Hepatocyte (in vitro differentiated cells): ENCODE data around the gene NKD1. TPM values are rescaled to one million over a fixed set of nuclear protein-coding genes. Genes with fewer than 3 reads are reported as not detected.
A peak's percentile ranks its signal among the peaks of the same experiment; 100 is the strongest.

Experiments
- DNase-seq: peaks from one replicate; pipeline ENCODE4 v3.0.0-alpha.2; 2016; ENCODE audit warnings: low spot score
- H2AFZ ChIP-seq: fragments of 200-600 bp; sonication (generic); 2 replicates; pipeline ENCODE4 v1.6.0; 2016; ENCODE audit warnings: antibody characterized with exemption, mild to moderate bottlenecking
- H3K27ac ChIP-seq: fragments of 200-600 bp; sonication (generic); 2 replicates; pipeline ENCODE4 v1.5.1; 2016; ENCODE audit warnings: mild to moderate bottlenecking
- H3K27me3 ChIP-seq: fragments of 200-600 bp; sonication (generic); 2 replicates; pipeline ENCODE4 v1.6.1; 2016
- H3K36me3 ChIP-seq: fragments of 200-600 bp; sonication (generic); replicated peaks from 2 replicates; pipeline ENCODE4 v1.5.1; 2016; ENCODE audit warnings: low read depth; ENCODE audit not compliant: insufficient read depth
- H3K4me1 ChIP-seq: fragments of 200-600 bp; sonication (generic); 2 replicates; pipeline ENCODE4 v1.5.1; 2016; ENCODE audit warnings: mild to moderate bottlenecking, moderate library complexity; ENCODE audit not compliant: insufficient read depth
- H3K4me2 ChIP-seq: fragments of 200-600 bp; sonication (generic); 2 replicates; pipeline ENCODE4 v1.6.0; 2016
- H3K4me3 ChIP-seq: fragments of 200-600 bp; sonication (generic); 2 replicates; pipeline ENCODE4 v1.5.1; 2016; ENCODE audit warnings: mild to moderate bottlenecking
- H3K79me2 ChIP-seq: fragments of 200-600 bp; sonication (generic); 2 replicates; pipeline ENCODE4 v1.6.0; 2017; ENCODE audit warnings: mild to moderate bottlenecking
- H3K9me2 ChIP-seq: fragments of 200-600 bp; sonication (generic); replicated peaks from 2 replicates; pipeline ENCODE4 v1.6.0; 2017; ENCODE audit warnings: mild to moderate bottlenecking; ENCODE audit not compliant: insufficient read depth
- H3K9me3 ChIP-seq: fragments of 200-600 bp; sonication (generic); 2 replicates; pipeline ENCODE4 v1.5.1; 2016; ENCODE audit warnings: low read depth, mild to moderate bottlenecking
- H4K20me1 ChIP-seq: fragments of 200-600 bp; sonication (generic); 2 replicates; pipeline ENCODE4 v1.6.0; 2016; ENCODE audit warnings: mild to moderate bottlenecking; ENCODE audit not compliant: insufficient read depth, poor library complexity, severe bottlenecking
- CTCF ChIP-seq: fragments of 200-600 bp; sonication (generic); IDR thresholded peaks from 2 replicates; pipeline ENCODE4 v1.5.1; 2016; ENCODE audit warnings: antibody characterized with exemption, mild to moderate bottlenecking; ENCODE audit not compliant: poor library complexity
- EZH2 ChIP-seq: fragments of 200-600 bp; sonication (generic); IDR thresholded peaks from 2 replicates; pipeline ENCODE4 v1.6.1; 2016; ENCODE audit warnings: antibody characterized with exemption, mild to moderate bottlenecking, borderline replicate concordance
- EZH2phosphoT487 ChIP-seq: fragments of 200-600 bp; sonication (generic); IDR thresholded peaks from one replicate; pipeline ENCODE4 v1.6.1; 2018; ENCODE audit warnings: antibody characterized with exemption, mild to moderate bottlenecking, low read depth, moderate library complexity; ENCODE audit not compliant: unreplicated experiment, severe bottlenecking
- WGBS: methylation state at CpG from one replicate; pipeline ENCODE4 v1.1.6; 2016; ENCODE audit warnings: low lambda C conversion rate; ENCODE audit errors: missing lambda C conversion rate; 5-methylcytosine and 5-hydroxymethylcytosine counted together
- polyA plus RNA-seq: library from polyadenylated mRNA; unstranded; fragments of >200 nt; fragmentation: Nextera tagmentation; extraction: Ambion mirVana; gene quantifications from 2 replicates; pipeline ENCODE4 v1.2.1, GENCODE V29; 2016
- total RNA-seq: library from RNA; depleted of rRNA; stranded (reverse); fragments of >200 nt; gene quantifications from 2 replicates; pipeline ENCODE4 v1.2.3, GENCODE V29; 2014

NKD1 gene
- total and polyA plus RNA-seq, 2 experiments from 2014 or later, result 5.9 to 26.3 TPM

- Histone ChIP-seq H3K79me2 (no peaks in the 10 kb centered on the region), H4K20me1 (no peaks in the 10 kb centered on the region), H3K27ac (no peak overlapping the region), H3K4me1 (no peaks in the 10 kb centered on the region), H3K4me3 (no peak overlapping the region), H3K27me3 (peaks cover 6% of the 10 kb centered on the region), H3K9me2 (no peaks in the 10 kb centered on the region), H2AFZ (no peak overlapping the region), H3K9me3 (no peaks in the 10 kb centered on the region), H3K36me3 (no peaks in the 10 kb centered on the region), H3K4me2 (no peak overlapping the region)
- WGBS, result 95% methylated on average over 7 of the region's 9 CpGs
- no peak for TF ChIP-seq EZH2
- no peak for TF ChIP-seq EZH2phosphoT487
- TF ChIP-seq CTCF, result no peak
- DNase-seq, result no peak
Observed at GRCh38 chr16:50695017-50696000, 147.1 kb downstream of the NKD1 start.

GRCh38 chr16:50696126-50696525 is 147.9 kb downstream of the NKD1 start:
- H3K4me2 ChIP-seq, result no peak overlapping the region
- H3K79me2 ChIP-seq, result no peaks in the 10 kb centered on the region
- H3K27ac ChIP-seq, result no peak overlapping the region
- no peaks in the 10 kb centered on the region for H3K36me3 ChIP-seq
- H3K27me3 ChIP-seq, result peaks cover 6% of the 10 kb centered on the region
- no peak overlapping the region for H2AFZ ChIP-seq
- no peak overlapping the region for H3K4me3 ChIP-seq
- TF ChIP-seq EZH2phosphoT487, result no peak
- no peak for TF ChIP-seq CTCF
- TF ChIP-seq EZH2, result no peak
- H4K20me1 ChIP-seq, result no peaks in the 10 kb centered on the region
- no peaks in the 10 kb centered on the region for H3K9me2 ChIP-seq
- WGBS, result 56% methylated on average over 5 of the region's 5 CpGs
- no peaks in the 10 kb centered on the region for H3K4me1 ChIP-seq
- no peaks in the 10 kb centered on the region for H3K9me3 ChIP-seq
- DNase-seq, result no peak

- TF ChIP-seq EZH2 (no peak), EZH2phosphoT487 (no peak), CTCF (no peak)
- Histone ChIP-seq H3K4me3 (no peak overlapping the region), H3K27ac (no peak overlapping the region), H4K20me1 (no peaks in the 10 kb centered on the region), H3K9me2 (no peaks in the 10 kb centered on the region), H3K27me3 (peaks cover 6% of the 10 kb centered on the region), H3K79me2 (no peaks in the 10 kb centered on the region), H3K36me3 (no peaks in the 10 kb centered on the region), H3K4me1 (no peaks in the 10 kb centered on the region), H2AFZ (no peak overlapping the region), H3K4me2 (no peak overlapping the region), H3K9me3 (no peaks in the 10 kb centered on the region)
- DNase-seq, result peak; percentile 67
- WGBS, result 81% methylated on average over 15 of the region's 15 CpGs
Observed at GRCh38 chr16:50696575-50697420, 148.6 kb downstream of the NKD1 start.
